IMR-90 (cell line): ENCODE data around the gene PKD1. TPM values are rescaled to one million over a fixed set of nuclear protein-coding genes. Genes with fewer than 3 reads are reported as not detected.
"Not testable (repeated sequence)": the region's sequence is repeated elsewhere in the genome, so short reads cannot be mapped to it uniquely, and the experiment has no call there.

ENCODE experiments used
- ATAC-seq: fragments of 200-7000 bp; cut with Tn5 transposase; 2 replicates; pipeline ENCODE4 v1.9.1; 2020; ENCODE audit warnings: low read depth, mild to moderate bottlenecking, moderate library complexity
- BruUV-seq: library from RNA; stranded (reverse); fragments of 400-500 nt; replicated peaks from 2 replicates; lab custom pipeline; 2021; lab: Mats Ljungman, UMichigan
- CTCF ChIA-PET: fragments of 300-600 bp; formaldehyde crosslinking; extraction: SDS; loops from one replicate; lab custom pipeline; 2021; ENCODE audit warnings: antibody characterized with exemption; lab: Yijun Ruan, JAX
- POLR2A ChIA-PET: fragments of 300-600 bp; sonication (Branson Sonifier 250); formaldehyde crosslinking; loops from one replicate; lab custom pipeline; 2022; ENCODE audit warnings: antibody characterized with exemption; ENCODE audit not compliant: unreplicated experiment; lab: Charles Lee
- DNase-seq: peaks from one replicate; pipeline ENCODE4 v3.0.0; 2013
- H2AFZ ChIP-seq: replicated peaks from 2 replicates; pipeline ENCODE3; 2013; ENCODE audit warnings: low read length, mild to moderate bottlenecking; ENCODE audit not compliant: poor library complexity
- H2AK5ac ChIP-seq: 2 replicates; pipeline ENCODE4 v1.6.1; 2013; ENCODE audit warnings: low read depth, low read length, inconsistent platforms
- H2AK9ac ChIP-seq: replicated peaks from 2 replicates; pipeline ENCODE3; 2013; ENCODE audit warnings: mild to moderate bottlenecking, low read depth, low read length, moderate library complexity; ENCODE audit not compliant: poor library complexity
- H2BK120ac ChIP-seq: 2 replicates; pipeline ENCODE4 v1.6.1; 2013; ENCODE audit warnings: low read depth, low read length, inconsistent platforms
- H2BK15ac ChIP-seq: 3 replicates; pipeline ENCODE4 v1.6.1; 2013; ENCODE audit warnings: low read depth, low read length, inconsistent platforms
- H2BK20ac ChIP-seq: 2 replicates; pipeline ENCODE4 v1.6.1; 2013; ENCODE audit warnings: low read depth, mild to moderate bottlenecking, inconsistent platforms, low read length, moderate library complexity
- H2BK5ac ChIP-seq: 2 replicates; pipeline ENCODE4 v1.6.1; 2013; ENCODE audit warnings: mild to moderate bottlenecking, low read depth, low read length, inconsistent platforms; ENCODE audit not compliant: poor library complexity, severe bottlenecking
- H3K14ac ChIP-seq: replicated peaks from 2 replicates; pipeline ENCODE4 v1.6.1; 2013; ENCODE audit warnings: low read depth, low read length, inconsistent platforms
- H3K18ac ChIP-seq: 2 replicates; pipeline ENCODE4 v1.6.1; 2013; ENCODE audit warnings: low read depth, low read length, control low read depth
- H3K23ac ChIP-seq: 2 replicates; pipeline ENCODE4 v1.6.1; 2013; ENCODE audit warnings: low read depth, low read length, inconsistent platforms
- H3K27ac ChIP-seq: 2 replicates; pipeline ENCODE4 v1.5.1; 2013; ENCODE audit warnings: mild to moderate bottlenecking, control low read depth, low read length; ENCODE audit not compliant: insufficient read depth
- H3K27me3 ChIP-seq: 2 replicates; pipeline ENCODE4 v1.6.1; 2013; ENCODE audit warnings: low read length; ENCODE audit not compliant: control insufficient read depth, insufficient read depth
- H3K36me3 ChIP-seq: 2 replicates; pipeline ENCODE4 v1.6.1; 2013; ENCODE audit warnings: low read length, mixed read lengths; ENCODE audit not compliant: control insufficient read depth, insufficient read depth
- H3K4ac ChIP-seq: 2 replicates; pipeline ENCODE4 v1.6.1; 2013; ENCODE audit warnings: low read depth, low read length, inconsistent platforms
- H3K4me1 ChIP-seq: 2 replicates; pipeline ENCODE4 v1.6.1; 2013; ENCODE audit warnings: low read length, mixed read lengths; ENCODE audit not compliant: control insufficient read depth, insufficient read depth
- H3K4me2 ChIP-seq: 2 replicates; pipeline ENCODE4 v1.6.1; 2013; ENCODE audit warnings: low read depth, mild to moderate bottlenecking, control low read depth, low read length, moderate library complexity
- H3K4me3 ChIP-seq: 2 replicates; pipeline ENCODE4 v1.5.1; 2013; ENCODE audit warnings: low read depth, mild to moderate bottlenecking, control low read depth, low read length, moderate library complexity; ENCODE audit not compliant: insufficient read depth
- H3K56ac ChIP-seq: 2 replicates; pipeline ENCODE4 v1.6.1; 2013; ENCODE audit warnings: low read length, inconsistent platforms; ENCODE audit not compliant: insufficient read depth; ENCODE audit errors: extremely low read depth
- H3K79me1 ChIP-seq, 2 experiments: 2 replicates each; pipeline ENCODE4 v1.6.1; 2013; ENCODE audit warnings: low read length in 2 of 2, inconsistent platforms in 1 of 2, low read depth in 1 of 2
- H3K9ac ChIP-seq: 2 replicates; pipeline ENCODE4 v1.6.1; 2013; ENCODE audit warnings: low read depth, low read length, control low read depth
- H3K9me1 ChIP-seq: 2 replicates; pipeline ENCODE4 v1.6.1; 2013; ENCODE audit warnings: low read length, inconsistent platforms; ENCODE audit not compliant: insufficient read depth
- H3K9me3 ChIP-seq: 2 replicates; pipeline ENCODE4 v1.6.1; 2013; ENCODE audit warnings: low read length; ENCODE audit not compliant: control insufficient read depth, insufficient read depth
- H4K20me1 ChIP-seq: 2 replicates; pipeline ENCODE4 v1.6.1; 2013; ENCODE audit warnings: low read length, inconsistent platforms; ENCODE audit not compliant: insufficient read depth
- H4K5ac ChIP-seq: 2 replicates; pipeline ENCODE4 v1.6.1; 2013; ENCODE audit warnings: mild to moderate bottlenecking, low read depth, low read length, control low read depth
- H4K8ac ChIP-seq, 2 experiments: 2 replicates each; pipeline ENCODE4 v1.6.1; 2013; ENCODE audit warnings: low read depth in 2 of 2, low read length in 2 of 2, control low read depth in 1 of 2, inconsistent platforms in 1 of 2
- H4K91ac ChIP-seq: 2 replicates; pipeline ENCODE4 v1.6.1; 2013; ENCODE audit warnings: low read depth, low read length, inconsistent platforms; ENCODE audit not compliant: insufficient read depth
- WGBS, 2 experiments: methylation state at CpG; one replicate each; pipeline versions ENCODE4 v1.1.5 to v1.1.7; 2013; ENCODE audit warnings: missing lambda C conversion rate in 2 of 2; ENCODE audit not compliant: insufficient read length in 1 of 2; ENCODE audit errors: extremely low coverage in 2 of 2; 5-methylcytosine and 5-hydroxymethylcytosine counted together
- dilution Hi-C: fragments of 300-500 bp; cut with HindIII; formaldehyde crosslinking; loops from one replicate; pipeline ENCODE4 v1.14.3; 2018; ENCODE audit warnings: low sequenced_read_pairs; ENCODE audit not compliant: unreplicated experiment
- in situ Hi-C: fragments of 300-500 bp; cut with MboI; formaldehyde crosslinking; loops from 3 replicates; pipeline ENCODE4 v1.14.3; 2019; ENCODE audit warnings: low sequenced_read_pairs, inconsistent platforms, mixed read lengths
- intact Hi-C: fragments of 100-400 bp; cut with micrococcal nuclease; formaldehyde crosslinking; loops from 2 replicates; pipeline ENCODE4 v1.10.0; 2022
- polyA plus RNA-seq, 3 experiments: library from polyadenylated mRNA; depleted of rRNA; stranded (reverse); fragments of >200 nt; gene quantifications; 2 replicates each; pipeline ENCODE4 v1.2.3, GENCODE V29; 2012; ENCODE audit warnings: low replicate concordance in 1 of 3
- total RNA-seq: library from RNA; depleted of rRNA; stranded (reverse); fragments of >200 nt; gene quantifications from 2 replicates; pipeline ENCODE4 v1.2.3, GENCODE V29; 2012

PKD1 gene
- total and polyA plus RNA-seq, 2 of the 4 experiments (the other 2 are of a cell fraction), result 7.9 to 97.3 TPM

DNA sequence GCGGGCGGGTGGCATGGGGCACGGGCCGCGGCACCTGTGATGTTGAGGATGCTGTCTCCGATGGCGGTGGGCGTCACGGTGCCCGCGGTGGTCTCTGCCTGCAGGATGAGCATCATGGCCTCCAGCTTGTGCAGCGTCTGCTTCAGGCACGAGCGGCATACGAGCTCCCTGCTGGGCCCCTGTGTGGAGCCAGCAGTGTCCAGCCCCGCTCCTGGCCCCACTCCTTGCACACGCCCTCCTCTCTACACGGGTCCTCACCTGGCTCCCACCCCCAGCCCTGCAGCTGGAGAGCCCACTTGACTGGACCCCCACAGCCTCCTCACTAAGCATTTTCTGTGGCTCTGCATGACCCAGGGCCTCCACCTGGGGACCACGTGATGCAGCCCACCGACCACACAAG is 31.2 kb downstream of the PKD1 start:
- H3K14ac ChIP-seq, H2AK9ac ChIP-seq, H2BK15ac ChIP-seq, H2AFZ ChIP-seq, H3K56ac ChIP-seq, H3K4ac ChIP-seq, H3K9ac ChIP-seq, DNase-seq, H3K79me1 ChIP-seq, H3K4me3 ChIP-seq, H4K5ac ChIP-seq, H2BK120ac ChIP-seq, CTCF ChIA-PET, H4K91ac ChIP-seq, H4K8ac ChIP-seq, POLR2A ChIA-PET, H3K4me2 ChIP-seq, H2BK20ac ChIP-seq, H2BK5ac ChIP-seq, H2AK5ac ChIP-seq, H3K27me3 ChIP-seq, dilution Hi-C loops, H3K4me1 ChIP-seq, intact Hi-C loops, in situ Hi-C loops, H4K20me1 ChIP-seq, H3K18ac ChIP-seq, H3K27ac ChIP-seq, H3K23ac ChIP-seq, H3K9me3 ChIP-seq, BruUV-seq, ATAC-seq, H3K9me1 ChIP-seq: not testable (repeated sequence)
- H3K36me3 ChIP-seq, result peaks cover 41% of the 10 kb centered on the region
- WGBS, 2 experiments, result no CpG with 5 or more reads among the region's 20 CpGs
